ENCODE data around the gene ARHGAP10.

- TF ChIP-seq GATA2 (IDR thresholded peaks at IDR 0.05; ENCODE audit: low read depth, low read length) (no peak), GATA3 (IDR thresholded peaks at IDR 0.05; ENCODE audit: low read depth, low read length) (no peak)
These were observed 27.0 kb upstream of the ARHGAP10 start for GRCh38 chr4:147704846-147705245.

Measured in SH-SY5Y (cell line).